ENCODE measurements around the gene TP53BP2. TPM values are rescaled to one million over a fixed set of nuclear protein-coding genes. Genes with fewer than 3 reads are reported as not detected.

The TP53BP2 gene
- total RNA-seq, 1 donor from 2014 or later, result 34.4 TPM

DNA sequence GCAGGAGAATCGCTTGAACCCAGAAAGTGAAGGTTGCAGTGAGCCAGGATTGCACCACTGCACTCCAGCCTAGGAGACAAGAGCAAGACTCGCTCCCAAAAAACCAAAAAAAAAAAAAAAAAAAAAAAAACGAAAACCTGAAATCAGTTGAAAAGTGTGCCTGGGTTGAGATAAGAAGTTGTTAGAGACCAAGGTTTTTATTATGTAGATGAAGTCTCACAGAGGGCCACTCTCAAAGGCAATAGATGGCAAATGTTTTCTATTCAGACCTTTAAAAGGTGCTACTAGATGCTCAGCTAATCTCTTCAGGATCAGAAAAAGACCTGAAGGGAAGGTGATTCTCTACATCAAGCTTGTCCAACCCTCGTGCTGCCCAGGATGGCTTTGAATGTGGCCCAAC lies 115.8 kb downstream of the TP53BP2 start:
- H3K27ac ChIP-seq (ENCODE audit: low read depth, low read length), result peak overlapping the region; percentile 41
- H3K36me3 ChIP-seq (ENCODE audit: control insufficient read depth in 3 of 3, insufficient read depth in 3 of 3, low read length in 3 of 3), result peaks cover 0 to 8% (median 7%) of the 10 kb centered on the region in 3 donors
- H3K27me3 ChIP-seq (ENCODE audit: control insufficient read depth in 3 of 3, insufficient read depth in 3 of 3, low read length in 3 of 3), result no peaks in the 10 kb centered on the region
- no peak overlapping the region for H3K4me3 ChIP-seq (ENCODE audit: low read length in 3 of 3)
- H3K9ac ChIP-seq (ENCODE audit: low read depth in 1 of 3, low read length in 3 of 3), result no peak overlapping the region
- no peaks in the 10 kb centered on the region for H3K9me3 ChIP-seq (ENCODE audit: control insufficient read depth in 3 of 3, low read length in 3 of 3)
- peaks cover 60 to 68% (median 65%) of the 10 kb centered on the region in 3 donors for H3K4me1 ChIP-seq (ENCODE audit: control insufficient read depth in 3 of 3, insufficient read depth in 3 of 3, low read length in 3 of 3)

Other genes with a start within 250 kb of the TP53BP2 start
- 1.0 TPM for gene CAPN8, start 180.2 kb downstream of the TP53BP2 start, total RNA-seq
- 78.8 TPM for gene CAPN2, start 133.4 kb downstream of the TP53BP2 start, total RNA-seq